CD4-positive, alpha-beta T cell (primary cell): Measurements from ENCODE around the gene TIMM8B. TPM values are rescaled to one million over a fixed set of nuclear protein-coding genes. Genes with fewer than 3 reads are reported as not detected.

Experiments
- ATAC-seq: fragments of 200-7000 bp; cut with Tn5 transposase; one replicate; pipeline ENCODE4 v1.10.0; 2022; ENCODE audit warnings: mild to moderate bottlenecking; ENCODE audit not compliant: poor library complexity
- CTCF ChIA-PET: fragments of 350-600 bp; sonication (Branson Sonifier 250); formaldehyde crosslinking; loops from one replicate; lab custom pipeline; 2021; ENCODE audit warnings: antibody characterized with exemption, inconsistent platforms; lab: Charles Lee
- POLR2A ChIA-PET: fragments of 350-600 bp; sonication (Branson Sonifier 250); formaldehyde crosslinking; loops from one replicate; lab custom pipeline; 2021; ENCODE audit warnings: antibody characterized with exemption, inconsistent platforms; lab: Charles Lee
- DNase-seq, 14 experiments: peaks; one replicate each; pipeline ENCODE4 v3.0.0-alpha.2; 2013 to 2020; ENCODE audit warnings: mixed read lengths in 2 of 14
- H3K27ac ChIP-seq, 2 donors: one replicate each; pipeline versions ENCODE4 v1.5.1 to v1.7.0; 2013; ENCODE audit warnings: low read length in 2 of 2, low read depth in 1 of 2, mild to moderate bottlenecking in 1 of 2
- H3K27me3 ChIP-seq, 2 experiments: 1 replicate in 1 of 2; 2 replicates in 1 of 2; pipeline versions ENCODE4 v1.6.1 to v1.7.0; 2013; ENCODE audit warnings: low read length in 2 of 2, control low read depth in 1 of 2, mild to moderate bottlenecking in 1 of 2, moderate library complexity in 1 of 2; ENCODE audit not compliant: insufficient read depth in 2 of 2, control insufficient read depth in 1 of 2
- H3K36me3 ChIP-seq: one replicate; pipeline ENCODE4 v1.6.1; 2013; ENCODE audit warnings: low read length, control low read depth; ENCODE audit not compliant: insufficient read depth
- H3K4me1 ChIP-seq: one replicate; pipeline ENCODE4 v1.6.1; 2013; ENCODE audit warnings: low read length, control low read depth; ENCODE audit not compliant: insufficient read depth
- H3K4me3 ChIP-seq: one replicate; pipeline ENCODE4 v1.5.1; 2013; ENCODE audit warnings: mild to moderate bottlenecking, low read length, moderate library complexity
- H3K9me3 ChIP-seq, 2 experiments: 1 replicate in 1 of 2; 2 replicates in 1 of 2; pipeline versions ENCODE4 v1.6.1 to v1.7.0; 2013; ENCODE audit warnings: low read length in 2 of 2, mild to moderate bottlenecking in 2 of 2, control low read depth in 1 of 2, moderate library complexity in 1 of 2; ENCODE audit not compliant: control insufficient read depth in 1 of 2, insufficient read depth in 1 of 2
- H3K27ac Mint-ChIP-seq: one replicate; pipeline ENCODE4 v1.8.0; 2020; ENCODE audit warnings: mixed read lengths
- H3K27me3 Mint-ChIP-seq: one replicate; pipeline ENCODE4 v1.8.0; 2021; ENCODE audit warnings: mixed read lengths
- H3K36me3 Mint-ChIP-seq: one replicate; pipeline ENCODE4 v1.8.0; 2021; ENCODE audit warnings: low read depth, mixed read lengths
- H3K4me1 Mint-ChIP-seq: one replicate; pipeline ENCODE4 v1.8.0; 2021; ENCODE audit warnings: low read depth, mixed read lengths
- H3K4me3 Mint-ChIP-seq: one replicate; pipeline ENCODE4 v1.8.0; 2020; ENCODE audit warnings: mild to moderate bottlenecking, mixed read lengths
- H3K9me3 Mint-ChIP-seq: one replicate; pipeline ENCODE4 v1.8.0; 2020; ENCODE audit warnings: mixed read lengths
- intact Hi-C, 2 experiments: fragments of 100-400 bp; cut with DNase I in 1 of 2; cut with micrococcal nuclease in 1 of 2; formaldehyde crosslinking; loops; one replicate each; pipeline versions ENCODE4 v1.15.1 to v1.9.0; 2023 to 2025; cut with DNase I, micrococcal nuclease
- total RNA-seq, 174 experiments: library from RNA in 2 of 174; stranded (reverse) in 2 of 174; gene quantifications; one replicate each; pipeline ENCODE4 v1.2.3 and lab custom pipeline; 2021 to 2026
- TF ChIP-seq, protein P1 (sequence below): fragments of 200-600 bp; IDR thresholded peaks from one replicate; pipeline ENCODE4 v1.8.0; 2022; ENCODE audit warnings: antibody characterized with exemption, mild to moderate bottlenecking

The TIMM8B gene
- total RNA-seq, 2 experiments from 2014 or later: 9.1 to 10.5 TPM

DNA sequence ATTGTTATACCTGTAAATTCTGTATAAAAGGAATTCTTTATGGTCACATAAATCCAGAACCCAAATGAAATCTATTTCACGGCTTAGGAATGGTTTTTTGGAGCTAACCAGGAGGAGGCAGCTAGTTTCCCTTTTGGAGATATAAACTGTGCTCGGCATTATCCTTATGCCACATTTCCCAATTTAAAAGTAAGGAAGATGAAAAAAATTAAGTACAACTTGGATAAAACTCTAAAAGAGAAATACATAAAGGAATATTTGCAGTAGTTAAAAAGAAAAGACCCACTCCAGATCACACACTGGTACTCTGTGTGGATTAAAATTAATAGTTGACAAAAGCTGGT is 43.6 kb downstream of the TIMM8B start:
- ATAC-seq (no peak), DNase-seq (no peak)
- Mint-ChIP-seq H3K27me3 (no peaks in the 10 kb centered on the region), H3K9me3 (no peaks in the 10 kb centered on the region), H3K27ac (no peak overlapping the region), H3K4me3 (no peak overlapping the region), H3K4me1 (peaks cover 8% of the 10 kb centered on the region), H3K36me3 (peaks cover 88% of the 10 kb centered on the region)
- intact Hi-C loops: no loop called here
- Histone ChIP-seq H3K4me3 (no peak overlapping the region), H3K4me1 (no peaks in the 10 kb centered on the region), H3K27ac (no peak overlapping the region), H3K36me3 (peaks cover 69% of the 10 kb centered on the region), H3K27me3 (no peaks in the 10 kb centered on the region), H3K9me3 (no peaks in the 10 kb centered on the region)
- ChIA-PET POLR2A (no interaction called here), CTCF (no interaction called here)
- TF ChIP-seq, protein P1, sequence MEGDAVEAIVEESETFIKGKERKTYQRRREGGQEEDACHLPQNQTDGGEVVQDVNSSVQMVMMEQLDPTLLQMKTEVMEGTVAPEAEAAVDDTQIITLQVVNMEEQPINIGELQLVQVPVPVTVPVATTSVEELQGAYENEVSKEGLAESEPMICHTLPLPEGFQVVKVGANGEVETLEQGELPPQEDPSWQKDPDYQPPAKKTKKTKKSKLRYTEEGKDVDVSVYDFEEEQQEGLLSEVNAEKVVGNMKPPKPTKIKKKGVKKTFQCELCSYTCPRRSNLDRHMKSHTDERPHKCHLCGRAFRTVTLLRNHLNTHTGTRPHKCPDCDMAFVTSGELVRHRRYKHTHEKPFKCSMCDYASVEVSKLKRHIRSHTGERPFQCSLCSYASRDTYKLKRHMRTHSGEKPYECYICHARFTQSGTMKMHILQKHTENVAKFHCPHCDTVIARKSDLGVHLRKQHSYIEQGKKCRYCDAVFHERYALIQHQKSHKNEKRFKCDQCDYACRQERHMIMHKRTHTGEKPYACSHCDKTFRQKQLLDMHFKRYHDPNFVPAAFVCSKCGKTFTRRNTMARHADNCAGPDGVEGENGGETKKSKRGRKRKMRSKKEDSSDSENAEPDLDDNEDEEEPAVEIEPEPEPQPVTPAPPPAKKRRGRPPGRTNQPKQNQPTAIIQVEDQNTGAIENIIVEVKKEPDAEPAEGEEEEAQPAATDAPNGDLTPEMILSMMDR: no peak

DNA sequence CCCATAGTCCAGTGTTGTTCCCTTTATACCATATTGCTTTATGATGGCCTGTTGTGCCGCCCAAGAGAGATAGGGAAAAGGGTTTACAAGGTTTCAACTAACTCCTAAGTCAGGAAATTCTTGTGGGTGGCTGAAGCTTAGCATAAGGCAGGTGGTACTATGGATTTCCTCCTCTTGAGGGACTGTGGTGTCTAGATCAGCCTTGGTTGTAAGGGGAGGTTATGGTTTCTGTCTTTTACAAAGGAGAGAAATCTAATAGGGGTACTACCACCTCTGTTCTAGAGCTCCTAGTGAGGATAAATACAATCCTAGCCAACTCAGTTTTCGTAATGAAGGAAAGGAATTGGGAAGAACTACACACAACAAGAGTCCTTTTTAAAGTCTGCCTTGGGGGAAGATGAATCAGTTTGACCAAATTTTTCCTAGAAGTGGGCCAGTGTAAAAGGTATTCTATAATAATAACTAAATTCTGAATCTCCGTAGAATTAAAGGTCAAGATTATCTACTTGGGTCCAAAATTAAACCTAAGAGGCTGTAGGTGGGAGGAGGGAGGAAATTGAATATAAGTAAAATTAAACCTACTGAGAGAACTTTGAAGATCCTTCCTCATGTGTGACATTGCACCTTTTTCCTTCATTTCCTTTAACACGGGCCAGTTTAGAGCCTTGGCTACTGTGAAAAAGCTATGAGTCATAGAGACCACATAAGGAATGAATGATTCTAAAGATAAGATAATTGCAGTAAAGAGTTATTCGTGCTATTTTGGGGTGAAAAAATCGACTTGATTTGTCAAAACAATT is 44.2 kb downstream of the TIMM8B start:
- no peaks in the 10 kb centered on the region for H3K9me3 Mint-ChIP-seq
- no peak overlapping the region for H3K4me3 ChIP-seq
- peaks cover 88% of the 10 kb centered on the region for H3K36me3 Mint-ChIP-seq
- TF ChIP-seq, protein P1: no peak
- no peak overlapping the region for H3K27ac ChIP-seq
- ATAC-seq (no peak), DNase-seq (no peak)
- peaks cover 7% of the 10 kb centered on the region for H3K4me1 Mint-ChIP-seq
- intact Hi-C loops: no loop called here
- no peak overlapping the region for H3K27ac Mint-ChIP-seq
- H3K27me3 Mint-ChIP-seq: no peaks in the 10 kb centered on the region
- H3K9me3 ChIP-seq: no peaks in the 10 kb centered on the region
- ChIA-PET POLR2A (no interaction called here), CTCF (no interaction called here)
- no peaks in the 10 kb centered on the region for H3K4me1 ChIP-seq
- no peak overlapping the region for H3K4me3 Mint-ChIP-seq
- peaks cover 75% of the 10 kb centered on the region for H3K36me3 ChIP-seq
- H3K27me3 ChIP-seq: no peaks in the 10 kb centered on the region

DNA sequence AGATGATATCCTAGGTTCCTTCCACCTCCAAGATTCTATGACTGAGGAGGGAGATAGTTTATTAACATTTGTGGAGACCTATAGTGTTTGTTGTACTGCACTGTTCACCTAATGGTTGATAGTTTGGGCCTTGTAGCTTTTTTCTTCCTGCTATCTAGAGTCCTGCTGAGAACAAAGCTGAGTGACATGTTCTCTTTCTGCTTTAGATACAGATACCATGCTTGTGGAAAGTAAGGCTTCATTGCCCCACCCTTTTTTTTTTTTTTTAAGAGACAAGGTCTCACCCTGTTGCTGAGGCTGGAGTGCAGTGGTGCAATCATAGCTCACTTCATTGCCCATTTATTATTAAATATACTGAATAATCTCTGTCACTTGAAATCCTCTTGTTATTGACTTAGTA is 49.0 kb downstream of the TIMM8B start:
- Histone ChIP-seq H3K9me3 (no peaks in the 10 kb centered on the region), H3K4me3 (no peak overlapping the region), H3K4me1 (no peaks in the 10 kb centered on the region), H3K27me3 (no peaks in the 10 kb centered on the region), H3K27ac (no peak overlapping the region), H3K36me3 (peaks cover 67% of the 10 kb centered on the region)
- H3K27ac Mint-ChIP-seq: no peak overlapping the region
- intact Hi-C loops: no loop called here
- H3K4me1 Mint-ChIP-seq: peaks cover 5% of the 10 kb centered on the region
- H3K9me3 Mint-ChIP-seq: no peaks in the 10 kb centered on the region
- peaks cover 80% of the 10 kb centered on the region for H3K36me3 Mint-ChIP-seq
- TF ChIP-seq, protein P1: no peak
- DNase-seq (no peak), ATAC-seq (no peak)
- ChIA-PET CTCF (no interaction called here), POLR2A (no interaction called here)
- no peak overlapping the region for H3K4me3 Mint-ChIP-seq
- no peaks in the 10 kb centered on the region for H3K27me3 Mint-ChIP-seq

Other genes with a start within 250 kb of the TIMM8B start
- 10 to 100 TPM; 31.1 to 33.4 TPM for gene ALG9, start 215.2 kb downstream of the TIMM8B start, total RNA-seq
- 1 to 10 TPM; 3.4 to 3.9 TPM for gene FDXACB1, start 207.6 kb downstream of the TIMM8B start, total RNA-seq
- 10 to 100 TPM; 18.7 to 21.0 TPM for gene CFAP68, start 207.2 kb downstream of the TIMM8B start, total RNA-seq
- gene CRYAB, start 175.0 kb downstream of the TIMM8B start, total RNA-seq: not detected
- gene HSPB2, start 174.0 kb downstream of the TIMM8B start, total RNA-seq: not detected
- gene C11orf52, start 167.8 kb downstream of the TIMM8B start, total RNA-seq: not detected
- gene DIXDC1, start 149.4 kb downstream of the TIMM8B start, total RNA-seq: under 1 TPM; 0.78 to 0.85 TPM
- 10 to 100 TPM; 10.7 to 10.8 TPM for gene DLAT, start 61.3 kb downstream of the TIMM8B start, total RNA-seq
- gene PIH1D2, start 12.7 kb downstream of the TIMM8B start, total RNA-seq: not detected
- 10 to 100 TPM; 14.8 to 16.0 TPM for gene NKAPD1, start 12.5 kb downstream of the TIMM8B start, total RNA-seq
- 10 to 100 TPM; 24.8 to 29.4 TPM for gene SDHD, start 117 bp upstream of the TIMM8B start, total RNA-seq
- gene IL18, start 77.3 kb upstream of the TIMM8B start, total RNA-seq: under 1 TPM in 1 of 2 experiments, not detected in 1; 0.27 TPM
- gene TEX12, start 80.6 kb upstream of the TIMM8B start, total RNA-seq: under 1 TPM; 0.39 to 0.82 TPM
- gene BCO2, start 88.8 kb upstream of the TIMM8B start, total RNA-seq: 1 to 10 TPM; 1.1 to 1.5 TPM
- gene PTS, start 139.7 kb upstream of the TIMM8B start, total RNA-seq: 10 to 100 TPM; 82.9 to 86.2 TPM
- gene PLET1, start 174.1 kb upstream of the TIMM8B start, total RNA-seq: not detected